AG09319 (cell line): ENCODE measurements around the gene ST6GALNAC3.
"Not testable (repeated sequence)": the region's sequence is repeated elsewhere in the genome, so short reads cannot be mapped to it uniquely, and the experiment has no call there.

Experiments used
- DNase-seq: peaks from one replicate; pipeline ENCODE4 v3.0.0-alpha.2; 2010; ENCODE audit warnings: low read depth; ENCODE audit errors: extremely low read depth
- CTCF ChIP-seq: IDR thresholded peaks from 2 replicates; pipeline ENCODE4 v1.5.1; 2011; ENCODE audit warnings: low read depth, mild to moderate bottlenecking, inconsistent platforms, low read length, moderate library complexity

ST6GALNAC3 gene

GRCh38 chr1:76095802-76096201 lies 21.3 kb downstream of the ST6GALNAC3 start:
- no peak for TF ChIP-seq CTCF

GRCh38 chr1:76097064-76097463 lies 22.5 kb downstream of the ST6GALNAC3 start:
- DNase-seq, result not testable (repeated sequence)

More at GRCh38 chr1:76095802-76096201, 21.3 kb downstream of the ST6GALNAC3 start:
- no peak for DNase-seq

DNA sequence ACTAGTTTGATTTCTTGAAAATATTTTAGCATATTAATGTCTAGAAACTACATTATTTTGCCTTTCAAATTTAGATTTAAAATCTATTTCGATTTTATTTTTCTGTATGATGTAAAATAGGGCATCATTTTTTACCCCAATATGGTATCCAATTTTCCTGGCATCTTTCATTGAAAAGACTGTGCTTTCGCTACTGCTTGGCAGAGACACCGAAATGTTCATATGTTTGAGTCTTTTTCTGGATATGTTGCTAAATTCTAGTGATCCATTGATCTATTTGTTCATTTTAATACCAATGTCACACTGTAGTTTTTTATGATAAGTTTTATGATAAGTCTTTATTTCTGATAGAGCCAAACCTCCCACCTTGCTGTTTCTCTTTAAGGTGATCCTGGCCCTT lies 24.3 kb downstream of the ST6GALNAC3 start:
- no peak for DNase-seq

GRCh38 chr1:76101548-76101947 lies 27.0 kb downstream of the ST6GALNAC3 start:
- TF ChIP-seq CTCF, result no peak
- no peak for DNase-seq

More for the DNA sequence above, 24.3 kb downstream of the ST6GALNAC3 start:
- TF ChIP-seq CTCF, result no peak

- no peak for TF ChIP-seq CTCF
- no peak for DNase-seq
Observed at GRCh38 chr1:76102046-76102445, 27.5 kb downstream of the ST6GALNAC3 start.

DNA sequence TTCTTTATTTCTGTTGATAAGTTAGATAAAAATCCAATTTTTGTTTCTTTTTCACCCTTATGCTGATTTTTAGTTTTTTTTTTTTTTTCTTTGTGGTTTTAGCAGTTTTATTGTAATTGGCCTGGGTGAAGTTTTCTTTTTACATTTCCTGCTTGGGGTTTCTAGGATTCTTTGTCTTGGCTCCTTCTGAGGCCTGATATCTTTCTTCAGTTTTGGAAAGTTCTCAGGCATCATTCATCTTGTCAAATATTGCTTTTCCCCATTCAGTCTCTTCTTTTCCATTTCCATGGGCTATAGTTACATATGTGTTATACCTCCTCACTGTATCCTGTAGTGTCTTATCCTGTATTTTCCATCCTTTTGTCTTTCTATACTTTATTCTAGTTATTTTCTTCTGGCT lies 28.5 kb downstream of the ST6GALNAC3 start:
- TF ChIP-seq CTCF, result no peak
- no peak for DNase-seq

DNA sequence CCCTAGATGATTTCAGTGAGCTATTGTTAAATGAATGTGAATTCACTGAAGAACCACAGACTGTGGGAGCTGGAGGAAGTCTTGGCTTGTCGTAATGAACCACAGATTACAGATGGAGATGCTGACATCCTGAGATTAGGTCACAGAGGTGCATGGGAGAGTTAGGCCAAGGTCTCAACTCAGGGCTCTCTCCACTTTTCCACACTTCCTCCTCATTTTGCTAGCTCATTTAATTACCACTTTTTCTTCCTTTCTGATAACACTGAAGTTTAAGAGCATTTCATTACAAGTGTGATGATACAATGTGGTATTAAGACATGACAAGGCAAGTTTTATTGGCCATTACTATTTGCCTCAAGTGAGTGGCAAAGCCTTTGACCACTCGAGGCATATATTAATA lies 30.8 kb downstream of the ST6GALNAC3 start:
- no peak for DNase-seq
- no peak for TF ChIP-seq CTCF

- TF ChIP-seq CTCF, result no peak
- no peak for DNase-seq
Observed at GRCh38 chr1:76106251-76106650, 31.7 kb downstream of the ST6GALNAC3 start.
